GM12878 (cell line): ENCODE measurements around the gene APLP2. TPM values are rescaled to one million over a fixed set of nuclear protein-coding genes. Genes with fewer than 3 reads are reported as not detected.

Source experiments
- FOXM1 ChIP-seq: IDR thresholded peaks from 2 replicates; pipeline ENCODE4 v1.6.1; 2012; ENCODE audit warnings: low read depth, mild to moderate bottlenecking, inconsistent platforms, low read length, moderate library complexity
- HCFC1 ChIP-seq: fragments of 150-350 bp; IDR thresholded peaks from 2 replicates; pipeline ENCODE4 v1.6.1; 2014; ENCODE audit warnings: low read length
- LARP7 ChIP-seq: fragments of 450-650 bp; IDR thresholded peaks from 2 replicates; pipeline ENCODE4 v1.6.1; 2017; ENCODE audit warnings: mild to moderate bottlenecking
- MYB ChIP-seq: fragments of 150-350 bp; IDR thresholded peaks from 2 replicates; pipeline ENCODE4 v1.6.1; 2014; ENCODE audit warnings: mild to moderate bottlenecking, low read depth, low read length, borderline replicate concordance
- NR2F1 ChIP-seq: fragments of 450-650 bp; conservative IDR thresholded peaks from 2 replicates; pipeline ENCODE4 v1.6.1; 2017; ENCODE audit warnings: mild to moderate bottlenecking
- PAX8 ChIP-seq: fragments of 450-650 bp; IDR thresholded peaks from 2 replicates; pipeline ENCODE4 v1.6.1; 2017; ENCODE audit warnings: mild to moderate bottlenecking, moderate library complexity
- POLR2AphosphoS2 ChIP-seq: IDR thresholded peaks from 2 replicates; pipeline ENCODE4 v1.6.1; 2011; ENCODE audit warnings: low read depth, mild to moderate bottlenecking, low read length, improper control_type of control experiment, moderate library complexity
- SUPT20H ChIP-seq: IDR thresholded peaks from 2 replicates; pipeline ENCODE4 v1.6.1; 2011; ENCODE audit warnings: low read depth, mild to moderate bottlenecking, low read length, moderate library complexity, borderline replicate concordance; ENCODE audit not compliant: control insufficient read depth
- polyA plus RNA-seq, 11 experiments: library from polyadenylated mRNA; depleted of rRNA in 4 of 11; unstranded in 6 of 11; stranded (reverse) in 5 of 11; fragments of >200 nt; fragmentation: Nextera tagmentation in 4 of 11; fragmentation: Illumina TruSeq in 1 of 11; extraction: Ambion mirVana in 4 of 11; extraction: Trizol in 1 of 11; gene quantifications; 1 replicate in 1 of 11; 2 replicates in 10 of 11; pipeline versions ENCODE4 v1.2.1 to v1.2.3, GENCODE V29; 2011 to 2016; ENCODE audit warnings: inconsistent platforms in 2 of 11, missing spikeins in 2 of 11, low read depth in 1 of 11
- total RNA-seq, 4 experiments: library from RNA; depleted of rRNA in 3 of 4; stranded (reverse); fragments of >200 nt in 3 of 4; fragmentation: Illumina TruSeq in 1 of 4; extraction: Trizol in 1 of 4; gene quantifications; 2 replicates each; pipeline versions ENCODE4 v1.2.1 to v1.2.3, GENCODE V29; 2013 to 2021
- TF ChIP-seq, protein P1 (sequence below): fragments of 450-650 bp; IDR thresholded peaks from 2 replicates; pipeline ENCODE4 v1.6.1; 2018; ENCODE audit warnings: mild to moderate bottlenecking, low read depth, moderate library complexity; ENCODE audit not compliant: partially characterized antibody
- TF ChIP-seq, protein P2 (sequence below): fragments of 450-650 bp; IDR thresholded peaks from 2 replicates; pipeline ENCODE4 v1.6.1; 2017; ENCODE audit warnings: borderline replicate concordance

The APLP2 gene
- total and polyA plus RNA-seq, 10 of the 15 experiments (the other 5 are each of a cell fraction or from before 2014, with no cell fraction given) = 2.3 to 38.8 (median 21.3) TPM

- TF ChIP-seq, protein P1, sequence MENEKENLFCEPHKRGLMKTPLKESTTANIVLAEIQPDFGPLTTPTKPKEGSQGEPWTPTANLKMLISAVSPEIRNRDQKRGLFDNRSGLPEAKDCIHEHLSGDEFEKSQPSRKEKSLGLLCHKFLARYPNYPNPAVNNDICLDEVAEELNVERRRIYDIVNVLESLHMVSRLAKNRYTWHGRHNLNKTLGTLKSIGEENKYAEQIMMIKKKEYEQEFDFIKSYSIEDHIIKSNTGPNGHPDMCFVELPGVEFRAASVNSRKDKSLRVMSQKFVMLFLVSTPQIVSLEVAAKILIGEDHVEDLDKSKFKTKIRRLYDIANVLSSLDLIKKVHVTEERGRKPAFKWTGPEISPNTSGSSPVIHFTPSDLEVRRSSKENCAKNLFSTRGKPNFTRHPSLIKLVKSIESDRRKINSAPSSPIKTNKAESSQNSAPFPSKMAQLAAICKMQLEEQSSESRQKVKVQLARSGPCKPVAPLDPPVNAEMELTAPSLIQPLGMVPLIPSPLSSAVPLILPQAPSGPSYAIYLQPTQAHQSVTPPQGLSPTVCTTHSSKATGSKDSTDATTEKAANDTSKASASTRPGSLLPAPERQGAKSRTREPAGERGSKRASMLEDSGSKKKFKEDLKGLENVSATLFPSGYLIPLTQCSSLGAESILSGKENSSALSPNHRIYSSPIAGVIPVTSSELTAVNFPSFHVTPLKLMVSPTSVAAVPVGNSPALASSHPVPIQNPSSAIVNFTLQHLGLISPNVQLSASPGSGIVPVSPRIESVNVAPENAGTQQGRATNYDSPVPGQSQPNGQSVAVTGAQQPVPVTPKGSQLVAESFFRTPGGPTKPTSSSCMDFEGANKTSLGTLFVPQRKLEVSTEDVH = no peak
- TF ChIP-seq LARP7 = no peak
- TF ChIP-seq MYB = no peak
- TF ChIP-seq, protein P2, sequence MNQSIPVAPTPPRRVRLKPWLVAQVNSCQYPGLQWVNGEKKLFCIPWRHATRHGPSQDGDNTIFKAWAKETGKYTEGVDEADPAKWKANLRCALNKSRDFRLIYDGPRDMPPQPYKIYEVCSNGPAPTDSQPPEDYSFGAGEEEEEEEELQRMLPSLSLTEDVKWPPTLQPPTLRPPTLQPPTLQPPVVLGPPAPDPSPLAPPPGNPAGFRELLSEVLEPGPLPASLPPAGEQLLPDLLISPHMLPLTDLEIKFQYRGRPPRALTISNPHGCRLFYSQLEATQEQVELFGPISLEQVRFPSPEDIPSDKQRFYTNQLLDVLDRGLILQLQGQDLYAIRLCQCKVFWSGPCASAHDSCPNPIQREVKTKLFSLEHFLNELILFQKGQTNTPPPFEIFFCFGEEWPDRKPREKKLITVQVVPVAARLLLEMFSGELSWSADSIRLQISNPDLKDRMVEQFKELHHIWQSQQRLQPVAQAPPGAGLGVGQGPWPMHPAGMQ = no peak
- no peak for TF ChIP-seq NR2F1
- TF ChIP-seq HCFC1 = no peak
- no peak for TF ChIP-seq SUPT20H
- no peak for TF ChIP-seq FOXM1
- TF ChIP-seq PAX8 = no peak
- TF ChIP-seq POLR2AphosphoS2 = no peak
These were observed 3.4 kb upstream of the APLP2 start (continued) for GRCh38 chr11:130066338-130066737.
